Activated effector memory CD4-positive, alpha-beta T cell treated with Interleukin-2 at 50 U/mL for 16 hours (primary cell): ENCODE data around the gene CLEC2D.
"Not testable (repeated sequence)": the region's sequence is repeated elsewhere in the genome, so short reads cannot be mapped to it uniquely, and the experiment has no call there.

ENCODE experiments used
- DNase-seq: peaks from one replicate; pipeline ENCODE4 v3.0.0-alpha.2; 2020

CLEC2D gene

GRCh38 chr12:9701380-9702154 is 32.1 kb downstream of the CLEC2D start:
- no peak for DNase-seq

DNA sequence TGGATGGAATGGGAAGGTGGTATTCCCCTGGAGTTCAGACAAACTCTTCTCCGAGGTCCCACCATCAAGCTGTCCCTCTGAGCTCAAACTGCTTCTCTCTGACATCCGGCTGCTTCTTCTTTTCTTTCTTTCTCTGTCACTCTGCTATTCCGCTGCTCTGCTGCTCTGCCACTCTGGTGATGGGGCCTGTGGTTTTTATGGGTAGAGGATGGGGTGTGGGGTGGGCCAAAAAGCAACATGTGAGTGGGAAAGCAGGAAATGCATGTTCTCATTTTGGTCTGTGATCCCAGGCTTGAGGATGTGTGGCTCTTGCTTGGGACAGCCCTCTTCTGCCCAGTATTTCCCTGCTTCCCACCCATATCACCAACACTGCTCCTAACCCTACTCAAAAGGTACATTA is 32.7 kb downstream of the CLEC2D start:
- DNase-seq = peak; percentile 47

DNA sequence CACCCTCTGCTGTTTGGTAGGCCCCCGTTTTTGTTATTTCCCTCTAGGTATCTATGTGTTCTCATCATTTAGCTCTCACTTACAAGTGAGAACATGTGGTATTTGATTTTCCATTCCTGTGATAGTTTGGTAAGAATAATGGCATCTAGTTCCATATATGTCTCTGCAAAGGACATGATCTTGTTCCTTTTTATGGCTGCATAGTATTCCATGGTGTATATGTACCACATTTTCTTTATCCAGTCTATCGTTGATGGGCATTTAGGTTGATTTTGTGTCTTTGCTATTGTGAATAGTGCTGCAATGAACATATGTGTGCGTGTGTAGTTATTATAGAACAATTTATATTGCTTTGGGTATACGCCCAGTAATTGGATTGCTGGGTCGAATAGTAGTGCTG is 35.0 kb downstream of the CLEC2D start:
- DNase-seq = not testable (repeated sequence)

DNA sequence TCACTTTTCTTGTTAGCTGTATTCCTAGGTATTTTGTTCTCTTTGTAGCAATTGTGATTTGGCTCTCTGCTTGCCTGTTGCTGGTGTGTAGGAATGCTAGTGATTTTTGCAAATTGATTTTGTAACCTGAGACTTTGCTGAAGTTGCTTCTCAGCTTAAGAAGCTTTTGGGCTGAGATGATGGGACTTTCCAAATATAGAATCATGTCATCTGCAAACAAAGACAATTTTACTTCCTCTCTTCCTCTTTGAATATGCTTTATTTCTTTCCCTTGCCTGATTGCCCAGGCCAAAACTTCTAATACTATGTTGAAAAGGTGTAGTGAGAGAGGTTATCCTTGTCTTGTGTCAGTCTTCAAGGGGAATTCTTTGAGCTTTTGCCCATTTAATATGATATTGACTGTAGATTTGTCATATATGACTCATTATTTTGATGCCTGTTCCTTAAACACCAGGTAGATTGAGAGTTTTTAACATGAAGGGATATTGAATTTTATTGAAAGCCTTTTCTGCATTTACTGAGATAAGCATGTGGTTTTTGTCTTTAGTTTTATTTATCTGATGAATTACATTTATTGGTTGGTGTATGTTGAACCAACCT is 36.7 kb downstream of the CLEC2D start:
- no peak for DNase-seq

DNA sequence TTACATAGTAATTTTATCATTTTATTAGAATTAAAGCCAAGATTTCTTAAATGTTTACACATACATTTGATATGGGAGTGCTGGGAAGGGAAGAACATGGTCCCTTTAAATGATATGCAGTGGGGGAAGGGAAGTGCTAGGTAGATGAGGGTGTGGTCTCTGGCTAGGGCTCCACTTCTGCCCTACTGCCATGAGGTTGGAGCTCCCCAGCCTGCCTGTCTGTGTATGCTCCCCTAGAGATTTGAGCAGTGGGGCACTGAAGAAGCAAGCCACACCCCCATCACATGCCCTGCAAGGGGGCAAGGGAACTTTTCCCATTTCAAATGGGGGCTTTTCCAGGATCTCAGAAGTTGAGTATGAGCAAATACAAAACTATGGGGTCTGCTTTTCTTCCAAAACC is 37.8 kb downstream of the CLEC2D start:
- no peak for DNase-seq

DNA sequence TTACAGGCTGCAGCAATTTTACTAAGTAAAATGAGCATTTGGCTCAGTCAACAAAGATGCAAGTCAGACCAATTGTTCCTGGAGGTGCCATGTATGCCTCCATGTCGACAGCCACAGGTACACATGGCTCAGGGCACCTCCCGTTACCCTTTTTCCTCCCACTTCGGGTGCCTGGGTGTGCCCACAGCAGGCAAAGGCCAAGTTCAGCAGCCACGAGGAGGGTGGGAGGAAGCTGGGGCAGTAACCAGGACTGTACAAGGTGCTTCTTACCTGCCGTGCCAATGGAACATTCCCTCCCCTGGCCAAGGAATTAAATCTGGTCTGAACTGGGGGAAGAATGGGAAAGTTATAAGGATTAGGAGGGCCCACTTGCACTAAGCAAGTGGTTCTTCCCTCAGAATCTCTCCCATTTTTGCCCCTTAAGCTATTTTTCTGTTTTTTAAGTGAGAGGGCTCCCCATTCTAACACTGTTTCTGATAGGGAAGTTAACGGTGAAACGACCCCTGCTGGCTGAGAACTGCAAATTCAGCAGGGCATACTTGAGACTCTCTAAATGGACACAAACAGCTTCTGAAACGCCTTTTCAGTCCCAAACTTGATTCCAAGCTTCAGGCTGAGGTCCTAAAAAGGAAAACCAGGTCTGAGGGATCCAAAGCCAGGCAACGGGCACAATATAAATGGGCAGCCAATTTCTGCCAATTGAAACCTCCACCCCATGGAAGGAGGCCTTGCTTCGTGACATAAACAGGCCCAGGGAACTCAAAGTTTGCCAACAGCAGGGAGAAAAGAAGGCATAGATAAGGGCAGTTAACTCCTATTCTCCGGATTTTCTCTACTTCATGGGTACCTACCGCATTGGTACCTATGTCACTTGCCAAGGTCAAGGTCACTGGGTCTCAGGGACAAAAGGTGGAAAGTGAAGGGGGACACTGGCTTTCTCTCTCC is 38.6 kb downstream of the CLEC2D start:
- DNase-seq = peak; percentile 53

DNA sequence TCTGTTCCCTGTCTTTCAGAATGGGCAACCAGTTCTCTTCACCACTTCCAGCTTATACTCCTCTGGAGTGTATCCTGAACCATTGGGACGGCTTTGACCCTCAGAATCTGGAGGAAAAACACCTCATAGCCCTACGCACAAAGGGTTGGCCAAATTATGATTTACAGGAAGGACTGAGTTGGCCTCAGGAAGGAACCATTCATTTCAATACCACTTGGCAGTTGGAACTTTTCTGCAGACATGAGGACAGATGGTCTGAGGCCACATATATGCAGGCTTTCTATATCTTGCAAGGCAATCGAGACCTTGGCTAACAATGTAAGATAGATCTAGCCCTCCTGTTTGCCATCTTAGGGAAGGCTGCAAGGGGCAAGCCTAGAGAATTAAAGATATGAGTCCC is 39.3 kb downstream of the CLEC2D start:
- DNase-seq = no peak

DNA sequence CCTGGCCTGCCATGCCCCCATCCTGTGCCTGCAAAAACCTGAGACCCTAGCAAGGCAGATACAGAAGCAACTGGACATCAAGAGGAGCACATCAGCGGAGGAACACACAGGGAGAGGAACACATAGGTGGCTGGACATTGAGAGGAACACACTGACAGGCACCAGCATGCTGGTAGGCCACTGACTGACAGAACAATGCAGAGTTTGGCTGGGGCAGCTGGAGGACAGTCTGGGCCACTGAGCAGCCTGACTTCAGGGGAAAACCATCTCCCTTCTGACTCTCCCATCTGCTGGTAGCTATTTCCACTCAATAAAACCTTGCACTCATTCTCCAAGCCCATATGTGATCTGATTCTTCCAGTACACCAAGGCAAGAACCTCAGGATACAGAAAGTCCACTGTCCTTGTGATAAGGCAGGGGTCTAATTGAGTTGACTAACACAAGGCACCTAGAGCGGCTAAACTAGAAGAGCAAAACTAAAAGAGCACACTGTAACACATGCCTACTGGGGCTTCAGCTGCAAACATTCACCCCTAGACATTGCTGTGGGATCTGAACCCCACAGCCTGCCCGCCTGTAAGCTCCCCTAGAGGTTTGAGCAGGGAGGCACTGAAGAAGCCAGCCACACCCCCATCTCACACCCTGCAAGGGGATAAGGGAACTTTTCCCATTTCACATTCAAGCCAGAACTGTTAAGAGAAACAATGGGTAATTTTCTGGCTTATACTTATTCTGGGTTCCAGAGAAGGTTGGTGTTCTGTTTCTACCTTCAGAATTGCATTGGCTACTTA is 41.3 kb downstream of the CLEC2D start:
- no peak for DNase-seq

GRCh38 chr12:9711664-9712063 is 42.2 kb downstream of the CLEC2D start:
- no peak for DNase-seq

GRCh38 chr12:9713032-9713558 is 43.6 kb downstream of the CLEC2D start:
- not testable (repeated sequence) for DNase-seq

DNA sequence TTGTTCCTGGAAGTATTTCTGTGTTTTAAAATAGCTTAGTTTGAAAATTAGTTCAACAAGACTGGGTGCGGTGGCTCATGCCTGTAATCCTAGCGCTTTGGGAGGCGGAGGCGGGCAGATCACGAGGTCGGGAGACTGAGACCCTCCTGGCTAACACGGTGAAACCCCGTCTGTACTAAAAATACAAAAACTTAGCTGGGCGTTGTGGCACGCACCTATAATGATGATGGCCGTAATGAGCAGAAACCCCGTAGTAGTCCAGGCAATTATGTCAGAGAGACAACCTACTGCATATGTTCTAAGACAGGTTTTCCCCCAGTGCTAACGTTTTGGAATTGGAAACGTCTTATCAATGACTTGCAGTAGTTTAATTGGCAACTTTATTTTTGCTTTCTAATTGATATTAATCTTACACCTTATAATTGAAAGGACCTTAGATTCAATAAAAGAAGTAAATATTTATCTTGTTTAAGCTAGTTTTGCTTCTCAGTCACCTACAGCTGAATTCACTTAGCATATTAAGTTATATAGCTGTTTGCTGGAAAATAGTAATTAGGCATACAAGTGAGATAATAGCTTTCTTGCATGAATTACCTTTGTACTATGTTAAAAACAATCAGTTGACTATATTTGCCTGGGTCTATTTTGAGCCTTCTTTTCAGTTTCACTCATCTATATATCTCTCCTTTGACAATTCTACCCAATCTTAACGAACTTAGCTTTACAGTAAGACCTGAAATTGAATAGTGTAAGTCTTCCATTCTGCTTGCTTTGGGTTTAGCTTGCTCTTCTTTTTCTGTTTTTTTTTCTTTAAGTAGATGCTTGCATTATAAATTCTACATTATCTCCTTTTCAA is 47.8 kb downstream of the CLEC2D start:
- no peak for DNase-seq

DNA sequence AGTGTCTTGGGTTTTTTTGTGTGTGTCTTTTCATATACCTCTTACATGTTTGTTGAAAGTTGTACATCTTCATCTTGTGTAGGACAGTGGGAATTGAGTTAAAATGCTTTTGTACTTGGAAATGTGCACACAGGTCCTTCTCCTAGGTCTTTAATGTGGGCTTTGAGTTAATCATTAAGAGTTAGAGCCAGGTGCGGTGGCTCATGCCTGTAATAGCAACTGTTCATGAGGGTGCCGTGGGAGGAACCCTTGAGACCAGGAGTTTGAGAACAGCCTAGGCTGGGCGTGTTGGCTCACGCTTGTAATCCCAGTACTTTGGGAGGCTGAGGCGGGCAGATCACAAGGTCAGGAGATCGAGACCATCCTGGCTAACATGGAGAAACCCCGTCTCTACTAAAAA is 49.5 kb downstream of the CLEC2D start:
- no peak for DNase-seq

DNA sequence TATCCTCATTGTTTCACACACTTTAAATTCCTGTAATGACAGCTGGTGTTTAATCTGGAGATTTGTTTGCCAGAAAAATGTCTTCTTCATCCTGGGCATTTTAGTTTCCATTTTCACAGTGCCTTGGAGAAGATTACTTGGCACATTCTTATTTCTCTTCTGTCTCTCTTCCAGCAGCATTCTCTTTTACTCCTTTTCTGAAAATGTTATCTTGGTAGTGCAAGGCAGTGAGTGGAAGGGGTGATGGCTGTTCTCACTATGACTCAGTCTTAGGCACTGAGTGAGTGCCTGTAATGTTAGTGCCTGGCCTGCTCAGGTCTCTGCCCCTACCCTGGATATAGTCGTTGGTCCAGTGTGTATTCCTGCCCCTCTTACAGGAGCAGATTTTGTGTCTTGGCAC is 50.3 kb downstream of the CLEC2D start:
- no peak for DNase-seq

DNA sequence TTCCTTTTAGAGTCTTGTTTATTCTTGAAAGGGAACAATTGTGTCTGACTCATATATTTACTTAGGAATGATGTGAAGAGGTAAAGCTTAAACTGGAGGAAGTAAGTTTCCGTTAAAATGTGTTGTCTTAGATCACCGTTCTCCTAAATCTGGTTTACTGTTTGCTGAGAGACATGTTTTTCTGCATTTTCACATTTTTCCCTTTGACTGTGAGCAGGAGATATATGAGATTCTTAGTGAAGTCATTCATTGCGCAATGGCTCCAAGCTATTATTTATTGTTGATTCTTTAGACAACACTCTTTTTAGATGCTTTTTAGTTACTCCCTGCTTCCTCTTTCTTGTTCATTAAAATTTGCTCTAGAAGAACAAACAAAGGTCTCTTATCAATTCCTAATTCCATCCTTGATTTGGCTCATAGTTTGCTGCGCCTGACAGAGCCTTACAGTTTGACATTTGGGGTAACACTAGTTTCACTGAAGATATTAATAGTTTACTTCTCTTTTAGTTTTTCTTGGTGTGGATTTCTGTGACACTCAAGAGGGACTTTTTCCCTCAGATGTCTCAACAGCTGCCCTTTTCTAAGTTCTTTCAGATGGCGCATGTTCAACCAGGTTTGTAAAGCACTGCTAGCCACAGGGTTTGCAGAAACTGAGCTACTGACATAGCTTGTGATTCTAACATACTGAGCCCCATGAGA is 52.0 kb downstream of the CLEC2D start:
- no peak for DNase-seq

DNA sequence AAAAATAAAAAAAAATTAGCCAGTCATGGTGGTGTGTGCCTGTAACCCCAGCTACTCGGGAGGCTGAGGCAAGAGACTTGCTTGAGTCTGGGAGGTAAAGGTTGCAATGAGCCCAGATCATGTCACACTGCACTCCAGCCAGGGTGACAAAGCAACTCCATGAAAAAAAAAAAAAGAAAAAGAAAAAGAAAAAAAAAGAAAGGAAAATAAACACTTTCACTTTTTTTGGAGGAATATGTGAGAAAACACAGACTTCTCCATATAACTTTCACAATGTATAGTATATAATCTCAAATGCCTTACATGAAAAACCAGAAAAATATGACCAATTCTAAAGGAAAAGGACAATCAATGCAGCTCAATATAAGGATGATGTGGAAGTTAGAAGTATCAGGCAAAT is 54.5 kb downstream of the CLEC2D start:
- DNase-seq = no peak

- no peak for DNase-seq
Measured at GRCh38 chr12:9725213-9725870, 55.8 kb downstream of the CLEC2D start.

DNA sequence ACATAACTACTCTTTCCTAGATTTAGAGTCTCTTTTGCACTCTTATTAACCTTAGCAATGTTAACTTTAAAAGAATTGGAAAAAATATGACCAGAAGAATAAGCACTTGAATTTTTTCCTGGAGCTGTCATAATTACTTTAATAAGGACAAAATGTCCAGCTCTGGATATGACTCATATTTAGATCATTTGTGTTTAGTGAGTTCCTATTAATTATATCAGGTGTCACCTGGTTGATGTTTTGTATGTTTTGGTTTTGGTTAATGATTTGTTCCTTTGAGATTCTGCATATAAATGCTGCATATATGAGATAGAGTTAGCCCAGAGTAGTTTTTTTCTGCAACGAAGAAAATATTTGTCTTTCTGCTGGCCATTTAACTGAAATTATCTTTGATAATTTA is 58.3 kb downstream of the CLEC2D start:
- no peak for DNase-seq

DNA sequence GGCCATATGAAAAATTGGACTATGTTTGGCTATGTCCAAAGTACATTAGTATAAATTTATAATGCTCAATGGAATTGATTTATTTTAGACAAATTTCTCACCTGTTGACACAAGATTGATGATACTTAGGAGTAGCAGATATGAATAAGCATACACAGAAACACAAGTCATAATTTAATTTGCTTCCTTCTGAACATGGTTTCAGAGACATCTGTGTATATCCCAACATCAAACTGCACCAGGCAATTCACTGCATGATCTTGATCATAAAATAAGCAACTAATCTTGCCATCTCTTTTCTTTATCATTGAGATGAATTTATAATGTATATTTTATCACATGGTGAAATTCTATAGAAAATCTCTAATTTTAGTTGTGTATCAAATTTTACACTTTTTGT is 59.6 kb downstream of the CLEC2D start:
- no peak for DNase-seq

DNA sequence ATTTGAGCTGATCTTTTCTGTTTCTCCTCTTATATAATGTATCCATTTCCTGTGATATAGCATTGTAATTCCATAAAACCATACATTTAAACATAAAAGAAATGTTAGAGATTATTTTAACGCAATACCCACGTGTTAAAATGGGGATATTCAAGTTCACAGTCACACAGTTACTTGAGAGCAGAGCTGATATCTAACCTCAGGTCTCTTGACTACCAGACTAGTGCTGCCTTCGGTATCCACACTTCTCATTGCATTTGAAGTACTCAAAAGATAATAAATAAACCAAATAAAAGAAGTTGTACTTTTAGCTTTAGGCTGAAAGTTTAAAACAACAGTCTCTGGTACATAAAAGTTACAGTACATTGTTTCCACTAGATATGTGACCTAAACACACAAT is 60.5 kb downstream of the CLEC2D start:
- DNase-seq = no peak

DNA sequence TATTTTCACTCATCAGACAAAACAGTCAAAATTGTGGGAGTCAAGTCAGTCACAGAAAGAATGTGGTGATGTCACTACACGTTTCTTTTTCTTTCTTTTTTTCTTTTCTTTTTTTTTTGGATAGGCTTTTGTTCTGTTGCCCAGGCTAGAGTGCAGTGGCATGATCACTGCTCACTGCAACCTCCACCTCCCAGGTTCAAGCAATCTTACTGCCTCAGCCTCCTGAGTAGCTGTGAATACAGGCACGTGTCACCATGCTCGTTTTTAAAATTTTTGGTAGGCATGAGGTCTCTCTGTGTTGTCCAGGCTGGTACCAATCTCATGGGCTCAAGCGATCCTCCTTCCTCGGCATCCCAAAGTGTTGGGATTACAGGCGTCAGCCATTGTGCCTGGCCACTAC is 61.1 kb downstream of the CLEC2D start:
- no peak for DNase-seq
